NCI-H146 treated with DMSO at 0.1 percent for 48 hours (cell line): ENCODE measurements around the gene ST8SIA4.

Experiments used
- DNase-seq: peaks from one replicate; lab custom pipeline; 2025; ENCODE audit not compliant: unreplicated experiment; lab: John Stamatoyannopoulos, UW

Gene ST8SIA4

GRCh38 chr5:100903039-100903887, at the start of gene ST8SIA4:
TSS of gene ST8SIA4 (minus strand) at chr5:100903282. CDS start at chr5:100902955, 327 bp downstream.
- peak; percentile 19 for DNase-seq

- no peak for DNase-seq
Observed at GRCh38 chr5:100950985-100951384, 47.9 kb upstream of the ST8SIA4 start.

GRCh38 chr5:100913298-100913697, 10.2 kb upstream of the ST8SIA4 start:
- no peak for DNase-seq

- DNase-seq, result no peak
Observed at GRCh38 chr5:100909034-100909433, 6.0 kb upstream of the ST8SIA4 start.

GRCh38 chr5:100905259-100905914, 2.3 kb upstream of the ST8SIA4 start:
- no peak for DNase-seq

GRCh38 chr5:100904259-100904861, 1.3 kb upstream of the ST8SIA4 start:
- DNase-seq, result no peak

GRCh38 chr5:100902440-100903038, 543 bp downstream of the ST8SIA4 start:
- DNase-seq, result no peak

GRCh38 chr5:100901821-100902341, 1.2 kb downstream of the ST8SIA4 start:
- DNase-seq, result no peak

GRCh38 chr5:100900796-100901781, 2.0 kb downstream of the ST8SIA4 start:
- DNase-seq, result peak; percentile 6

GRCh38 chr5:100900142-100900795, 2.8 kb downstream of the ST8SIA4 start:
- DNase-seq, result no peak

- DNase-seq, result no peak
Observed at GRCh38 chr5:100899675-100900074, 3.4 kb downstream of the ST8SIA4 start.

- DNase-seq, result no peak
Observed at GRCh38 chr5:100898504-100899346, 4.4 kb downstream of the ST8SIA4 start.

GRCh38 chr5:100896054-100896453, 7.0 kb downstream of the ST8SIA4 start:
- DNase-seq, result no peak

GRCh38 chr5:100890461-100891008, 12.5 kb downstream of the ST8SIA4 start:
- DNase-seq, result no peak

- no peak for DNase-seq
Observed at GRCh38 chr5:100889896-100890295, 13.2 kb downstream of the ST8SIA4 start.

- no peak for DNase-seq
Observed at GRCh38 chr5:100889165-100889743, 13.8 kb downstream of the ST8SIA4 start.

- DNase-seq, result no peak
Observed at GRCh38 chr5:100877274-100877673, 25.8 kb downstream of the ST8SIA4 start.
